ENCODE data around the gene CFAP65. TPM values are rescaled to one million over a fixed set of nuclear protein-coding genes. Genes with fewer than 3 reads are reported as not detected.

The CFAP65 gene
- polyA plus RNA-seq, 3 donors = not detected

DNA sequence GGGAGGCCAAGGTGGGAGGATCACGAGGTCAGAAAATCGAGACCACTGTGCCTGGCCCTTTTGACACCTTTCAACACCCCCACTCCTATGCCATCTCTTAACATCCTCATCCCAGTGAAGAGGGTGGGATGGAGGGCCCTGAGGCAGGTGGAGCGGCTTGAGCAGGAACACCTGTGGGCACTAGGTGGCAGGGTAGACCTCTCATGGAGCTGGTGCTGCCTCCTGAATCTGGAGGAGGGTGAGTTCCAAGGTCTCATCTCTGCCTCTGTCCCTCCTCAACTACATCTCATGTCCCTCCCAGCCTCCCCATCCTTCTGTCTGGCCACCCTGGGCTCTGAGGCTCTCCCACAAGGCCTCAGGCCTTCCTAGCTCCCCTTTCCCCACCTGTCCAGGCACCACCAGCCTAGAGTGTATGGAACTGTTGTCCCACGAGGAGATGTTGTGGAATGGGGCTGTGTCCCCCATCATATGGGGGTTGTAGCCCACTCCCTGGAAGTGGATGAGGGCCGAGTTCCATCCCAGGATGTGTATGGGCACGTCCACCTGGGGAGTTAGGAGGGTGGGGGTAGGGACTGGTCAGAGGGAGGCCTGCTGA is 31.1 kb downstream of the CFAP65 start:
- H3K27me3 ChIP-seq (ENCODE audit: control insufficient read depth in 2 of 2, insufficient read depth in 2 of 2, low read length in 2 of 2) = peaks cover 0 to 18% of the 10 kb centered on the region in 2 donors
- no peak overlapping the region for H3K4me3 Mint-ChIP-seq
- H2AFZ ChIP-seq (ENCODE audit: insufficient read depth, low read depth, low read length, poor library complexity, severe bottlenecking) = no peak overlapping the region
- no peaks in the 10 kb centered on the region for H3K9me3 ChIP-seq (replicated peaks in 1 of 2; ENCODE audit: control insufficient read depth in 1 of 2, insufficient read depth in 1 of 2, low read length in 2 of 2)
- intact Hi-C loops (cut with micrococcal nuclease) = no loop called here
- H3K4me3 ChIP-seq (replicated peaks in 1 of 3; ENCODE audit: low read depth in 2 of 3, low read length in 3 of 3) = no peak overlapping the region
- WGBS (ENCODE audit: insufficient coverage) = 86% methylated on average over 1 of the region's 6 CpGs
- no peaks in the 10 kb centered on the region for H3K79me2 ChIP-seq (ENCODE audit: insufficient read depth, low read length)
- H3K36me3 Mint-ChIP-seq = no peaks in the 10 kb centered on the region
- H3K9me3 Mint-ChIP-seq = peaks cover 0 to 8% (median 1%) of the 10 kb centered on the region in 7 donors
- H3K27ac ChIP-seq (ENCODE audit: low read depth in 1 of 2, low read length in 2 of 2) = no peak overlapping the region
- no peak for DNase-seq
- H3K4me1 ChIP-seq (ENCODE audit: control insufficient read depth in 1 of 2, insufficient read depth in 2 of 2, low read length in 2 of 2) = no peaks in the 10 kb centered on the region
- TF ChIP-seq, protein P1, sequence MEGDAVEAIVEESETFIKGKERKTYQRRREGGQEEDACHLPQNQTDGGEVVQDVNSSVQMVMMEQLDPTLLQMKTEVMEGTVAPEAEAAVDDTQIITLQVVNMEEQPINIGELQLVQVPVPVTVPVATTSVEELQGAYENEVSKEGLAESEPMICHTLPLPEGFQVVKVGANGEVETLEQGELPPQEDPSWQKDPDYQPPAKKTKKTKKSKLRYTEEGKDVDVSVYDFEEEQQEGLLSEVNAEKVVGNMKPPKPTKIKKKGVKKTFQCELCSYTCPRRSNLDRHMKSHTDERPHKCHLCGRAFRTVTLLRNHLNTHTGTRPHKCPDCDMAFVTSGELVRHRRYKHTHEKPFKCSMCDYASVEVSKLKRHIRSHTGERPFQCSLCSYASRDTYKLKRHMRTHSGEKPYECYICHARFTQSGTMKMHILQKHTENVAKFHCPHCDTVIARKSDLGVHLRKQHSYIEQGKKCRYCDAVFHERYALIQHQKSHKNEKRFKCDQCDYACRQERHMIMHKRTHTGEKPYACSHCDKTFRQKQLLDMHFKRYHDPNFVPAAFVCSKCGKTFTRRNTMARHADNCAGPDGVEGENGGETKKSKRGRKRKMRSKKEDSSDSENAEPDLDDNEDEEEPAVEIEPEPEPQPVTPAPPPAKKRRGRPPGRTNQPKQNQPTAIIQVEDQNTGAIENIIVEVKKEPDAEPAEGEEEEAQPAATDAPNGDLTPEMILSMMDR (IDR thresholded peaks at IDR 0.05) = peak; percentile 16
- no peak overlapping the region for H3K27ac Mint-ChIP-seq
- H3K4me2 ChIP-seq (replicated peaks; ENCODE audit: extremely low read depth, low read length, poor library complexity, severe bottlenecking) = no peak overlapping the region
- H3K36me3 ChIP-seq (replicated peaks in 1 of 2; ENCODE audit: control insufficient read depth in 1 of 2, insufficient read depth in 2 of 2, low read length in 2 of 2) = no peaks in the 10 kb centered on the region
- no peaks in the 10 kb centered on the region for H3K4me1 Mint-ChIP-seq
- H3K27me3 Mint-ChIP-seq (ENCODE audit: low read depth in 3 of 3) = peaks cover 27 to 61% (median 34%) of the 10 kb centered on the region in 3 donors
- H3K9ac ChIP-seq (ENCODE audit: insufficient read depth, low read length, poor library complexity, severe bottlenecking) = no peak overlapping the region
- no peaks in the 10 kb centered on the region for H4K20me1 ChIP-seq (ENCODE audit: insufficient read depth, low read length)

DNA sequence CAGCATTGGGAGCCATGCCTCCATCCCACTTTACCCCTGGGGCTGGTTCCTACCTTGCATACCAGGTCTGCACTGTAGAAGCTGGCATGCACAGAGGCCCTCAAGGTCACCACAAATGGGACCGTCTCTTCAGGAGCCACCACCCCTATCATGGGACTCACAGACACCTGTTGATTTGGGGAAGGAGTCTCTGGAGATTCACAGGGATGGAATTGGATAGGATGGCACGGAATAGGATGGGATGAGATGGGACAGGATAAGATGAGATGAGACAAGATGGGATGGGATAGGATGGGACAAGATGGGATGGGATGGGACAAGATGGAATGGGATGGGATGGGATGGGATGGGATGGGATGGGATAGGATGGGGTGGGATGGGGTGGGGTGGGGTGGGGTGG is 32.0 kb downstream of the CFAP65 start:
- TF ChIP-seq, protein P1 (IDR thresholded peaks at IDR 0.05) = no peak
- H3K4me3 Mint-ChIP-seq = no peak overlapping the region
- H3K79me2 ChIP-seq (ENCODE audit: insufficient read depth, low read length) = no peaks in the 10 kb centered on the region
- intact Hi-C loops (cut with micrococcal nuclease) = no loop called here
- no peak overlapping the region for H3K9ac ChIP-seq (ENCODE audit: insufficient read depth, low read length, poor library complexity, severe bottlenecking)
- H3K27me3 ChIP-seq (ENCODE audit: control insufficient read depth in 2 of 2, insufficient read depth in 2 of 2, low read length in 2 of 2) = peaks cover 2 to 26% of the 10 kb centered on the region in 2 donors
- H3K4me1 ChIP-seq (ENCODE audit: control insufficient read depth in 1 of 2, insufficient read depth in 2 of 2, low read length in 2 of 2) = no peaks in the 10 kb centered on the region
- no peaks in the 10 kb centered on the region for H3K36me3 Mint-ChIP-seq
- whole genome bisulfite sequencing (ENCODE audit: insufficient coverage) = 70% methylated on average over 1 of the region's 2 CpGs
- H3K9me3 Mint-ChIP-seq = peaks cover 0 to 8% (median 1%) of the 10 kb centered on the region in 7 donors
- peaks cover 0 to 2% of the 10 kb centered on the region in 2 donors for H3K9me3 ChIP-seq (replicated peaks in 1 of 2; ENCODE audit: control insufficient read depth in 1 of 2, insufficient read depth in 1 of 2, low read length in 2 of 2)
- H3K4me1 Mint-ChIP-seq = no peaks in the 10 kb centered on the region
- no peak overlapping the region for H2AFZ ChIP-seq (ENCODE audit: insufficient read depth, low read depth, low read length, poor library complexity, severe bottlenecking)
- H3K27ac Mint-ChIP-seq = no peak overlapping the region
- H3K36me3 ChIP-seq (replicated peaks in 1 of 2; ENCODE audit: control insufficient read depth in 1 of 2, insufficient read depth in 2 of 2, low read length in 2 of 2) = no peaks in the 10 kb centered on the region
- H3K27ac ChIP-seq (ENCODE audit: low read depth in 1 of 2, low read length in 2 of 2) = no peak overlapping the region
- H3K4me3 ChIP-seq (replicated peaks in 1 of 3; ENCODE audit: low read depth in 2 of 3, low read length in 3 of 3) = no peak overlapping the region
- H3K4me2 ChIP-seq (replicated peaks; ENCODE audit: extremely low read depth, low read length, poor library complexity, severe bottlenecking) = no peak overlapping the region
- H3K27me3 Mint-ChIP-seq (ENCODE audit: low read depth in 3 of 3) = peaks cover 31 to 61% (median 39%) of the 10 kb centered on the region in 3 donors
- DNase-seq = no peak
- no peaks in the 10 kb centered on the region for H4K20me1 ChIP-seq (ENCODE audit: insufficient read depth, low read length)
